Bronchial epithelial cell (primary cell): ENCODE data around the gene TCL1A. TPM values are rescaled to one million over a fixed set of nuclear protein-coding genes. Genes with fewer than 3 reads are reported as not detected.
A peak's percentile ranks its signal among the peaks of the same experiment; 100 is the strongest.

Experiments used
- DNase-seq: peaks from one replicate; pipeline ENCODE4 v3.0.0-alpha.2; 2010; ENCODE audit warnings: low read depth
- FAIRE-seq: peaks from 2 replicates; lab custom pipeline; 2011; peaks lifted over from hg19 to GRCh38; lab: Jason Lieb, UNC
- H3K27me3 ChIP-seq: 2 replicates; pipeline ENCODE4 v1.5.1; 2011; ENCODE audit warnings: low read length; ENCODE audit not compliant: control insufficient read depth, insufficient read depth
- H3K36me3 ChIP-seq: 2 replicates; pipeline ENCODE4 v1.5.1; 2011; ENCODE audit warnings: low read length; ENCODE audit not compliant: control insufficient read depth, insufficient read depth
- H3K4me3 ChIP-seq: 2 replicates; pipeline ENCODE4 v1.5.1; 2011; ENCODE audit warnings: mild to moderate bottlenecking, low read depth, low read length, control low read depth
- CTCF ChIP-seq: IDR thresholded peaks from 2 replicates; pipeline ENCODE4 v1.5.1; 2011; ENCODE audit warnings: mild to moderate bottlenecking, moderate library complexity, low read length, control low read depth, inconsistent platforms; ENCODE audit not compliant: insufficient read depth, severe bottlenecking
- total RNA-seq: library from RNA; depleted of rRNA; stranded (reverse); fragments of >200 nt; gene quantifications from 2 replicates; pipeline ENCODE4 v1.2.1, GENCODE V29; 2014

TCL1A gene
- total RNA-seq, 1 donor from 2014 or later, result not detected

DNA sequence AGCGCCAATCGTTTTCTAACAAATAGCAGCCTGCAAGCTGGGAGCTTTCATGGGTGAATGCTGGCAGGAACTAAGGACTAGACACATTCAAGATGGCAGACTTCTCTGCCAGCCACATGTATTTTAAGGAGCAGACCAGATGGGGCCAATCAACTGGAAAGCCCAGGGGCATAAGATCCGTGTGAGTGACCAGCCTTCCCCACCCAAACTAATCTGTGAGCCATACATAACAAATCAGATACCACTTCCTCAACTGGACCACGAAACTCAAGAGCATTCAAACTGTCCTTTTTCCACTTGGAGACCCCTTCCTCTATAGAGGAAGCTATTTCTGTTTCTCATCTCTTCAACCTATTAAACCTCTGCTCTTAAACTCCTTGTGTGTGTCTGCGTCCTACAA, 18.0 kb downstream of the TCL1A start:
- Histone ChIP-seq H3K27me3 (no peaks in the 10 kb centered on the region), H3K4me3 (no peak overlapping the region), H3K36me3 (no peaks in the 10 kb centered on the region)
- DNase-seq (no peak), FAIRE-seq (no peak)
- TF ChIP-seq CTCF, result no peak

GRCh38 chr14:95695051-95695450, 18.9 kb downstream of the TCL1A start:
- DNase-seq, result no peak
- no peak for TF ChIP-seq CTCF

GRCh38 chr14:95692109-95692508, 21.8 kb downstream of the TCL1A start:
- TF ChIP-seq CTCF, result no peak
- no peaks in the 10 kb centered on the region for H3K36me3 ChIP-seq
- no peaks in the 10 kb centered on the region for H3K27me3 ChIP-seq
- FAIRE-seq, result peak; percentile 13
- no peak for DNase-seq
- no peak overlapping the region for H3K4me3 ChIP-seq

More at GRCh38 chr14:95695051-95695450, 18.9 kb downstream of the TCL1A start:
- Histone ChIP-seq H3K27me3 (no peaks in the 10 kb centered on the region), H3K36me3 (no peaks in the 10 kb centered on the region), H3K4me3 (no peak overlapping the region)
- no peak for FAIRE-seq

GRCh38 chr14:95691591-95691990, 22.3 kb downstream of the TCL1A start:
- FAIRE-seq, result no peak

DNA sequence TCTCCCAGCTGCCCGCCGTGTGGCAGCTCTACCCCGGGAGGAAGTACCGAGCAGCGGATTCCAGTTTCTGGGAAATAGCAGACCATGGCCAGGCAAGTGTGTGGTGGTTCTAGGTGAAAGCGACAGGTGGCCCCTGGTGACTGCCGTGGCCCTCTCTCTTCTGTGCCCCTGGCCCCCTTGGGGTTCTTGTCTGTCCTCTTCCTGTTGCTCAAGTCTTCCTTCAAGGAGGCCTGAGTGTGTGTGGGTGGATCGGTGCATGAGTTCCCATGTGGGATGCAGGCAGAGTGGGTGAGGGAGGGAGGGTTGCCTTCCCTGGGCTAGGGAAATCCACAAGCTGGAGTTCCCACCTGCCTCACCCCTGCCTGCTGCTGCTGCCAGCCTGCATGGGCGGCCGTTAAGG, 23.1 kb downstream of the TCL1A start:
- TF ChIP-seq CTCF, result no peak
- H3K36me3 ChIP-seq, result no peaks in the 10 kb centered on the region
- no peak for DNase-seq
- no peak overlapping the region for H3K4me3 ChIP-seq
- FAIRE-seq, result no peak
- no peaks in the 10 kb centered on the region for H3K27me3 ChIP-seq

More at GRCh38 chr14:95691591-95691990, 22.3 kb downstream of the TCL1A start:
- Histone ChIP-seq H3K36me3 (no peaks in the 10 kb centered on the region), H3K27me3 (no peaks in the 10 kb centered on the region), H3K4me3 (no peak overlapping the region)
- no peak for TF ChIP-seq CTCF
- DNase-seq, result no peak

GRCh38 chr14:95689441-95689840, 24.5 kb downstream of the TCL1A start:
- H3K27me3 ChIP-seq, result no peaks in the 10 kb centered on the region
- FAIRE-seq (no peak), DNase-seq (no peak)
- no peak for TF ChIP-seq CTCF
- H3K36me3 ChIP-seq, result no peaks in the 10 kb centered on the region
- H3K4me3 ChIP-seq, result no peak overlapping the region
